GM12878 (cell line): Measurements from ENCODE around the gene ZNF710. TPM values are rescaled to one million over a fixed set of nuclear protein-coding genes. Genes with fewer than 3 reads are reported as not detected.

Experiments
- BACH1 ChIP-seq: fragments of 450-650 bp; IDR thresholded peaks from 2 replicates; pipeline ENCODE4 v1.6.1; 2017; ENCODE audit warnings: mild to moderate bottlenecking, borderline replicate concordance
- CREB1 ChIP-seq: IDR thresholded peaks from 2 replicates; pipeline ENCODE4 v1.6.1; 2012; ENCODE audit warnings: low read depth, mild to moderate bottlenecking, inconsistent platforms
- EED ChIP-seq: sonication (generic); IDR thresholded peaks from 2 replicates; pipeline ENCODE4 v1.6.1; 2016; ENCODE audit warnings: antibody characterized with exemption, low read depth
- HDAC6 ChIP-seq: fragments of 200-600 bp; sonication (generic); IDR thresholded peaks from one replicate; pipeline ENCODE4 v1.8.0; 2017; ENCODE audit warnings: antibody characterized with exemption; ENCODE audit not compliant: unreplicated experiment
- IKZF1 ChIP-seq: fragments of 450-650 bp; conservative IDR thresholded peaks from 2 replicates; pipeline ENCODE4 v1.6.1; 2017; ENCODE audit warnings: antibody characterized with exemption, mild to moderate bottlenecking
- JUNB ChIP-seq: IDR thresholded peaks from 2 replicates; pipeline ENCODE4 v1.6.1; 2016; ENCODE audit warnings: antibody characterized with exemption, mild to moderate bottlenecking
- KLF5 ChIP-seq: fragments of 450-650 bp; IDR thresholded peaks from 2 replicates; pipeline ENCODE4 v1.6.1; 2014; ENCODE audit warnings: mild to moderate bottlenecking; ENCODE audit not compliant: partially characterized antibody
- MEF2A ChIP-seq: IDR thresholded peaks from 2 replicates; pipeline ENCODE4 v1.6.1; 2011; ENCODE audit warnings: low read depth, mild to moderate bottlenecking, low read length, moderate library complexity; ENCODE audit not compliant: insufficient read depth
- MEF2B ChIP-seq: fragments of 450-650 bp; IDR thresholded peaks from 2 replicates; pipeline ENCODE4 v1.6.1; 2018; ENCODE audit warnings: mild to moderate bottlenecking, moderate library complexity; ENCODE audit not compliant: partially characterized antibody, poor library complexity, severe bottlenecking
- NBN ChIP-seq: fragments of 450-650 bp; IDR thresholded peaks from 2 replicates; pipeline ENCODE4 v1.6.1; 2016
- NFIC ChIP-seq: IDR thresholded peaks from 2 replicates; pipeline ENCODE4 v1.6.1; 2012; ENCODE audit warnings: low read depth, mild to moderate bottlenecking, inconsistent platforms, low read length, moderate library complexity
- NRF1 ChIP-seq: conservative IDR thresholded peaks from 2 replicates; pipeline ENCODE4 v1.6.1; 2011; ENCODE audit warnings: mild to moderate bottlenecking, low read depth, low read length, improper control_type of control experiment
- RCOR1 ChIP-seq: conservative IDR thresholded peaks from 2 replicates; pipeline ENCODE4 v1.6.1; 2012; ENCODE audit warnings: low read depth, low read length, improper control_type of control experiment
- SMAD5 ChIP-seq: IDR thresholded peaks from 2 replicates; pipeline ENCODE4 v1.6.1; 2016; ENCODE audit warnings: antibody characterized with exemption, low read depth
- SRF ChIP-seq, 2 experiments: IDR thresholded peaks; 2 replicates each; pipeline ENCODE4 v1.6.1; 2011; ENCODE audit warnings: low read depth in 2 of 2, low read length in 2 of 2, mild to moderate bottlenecking in 1 of 2, moderate library complexity in 1 of 2
- ZNF274 ChIP-seq: IDR thresholded peaks from one replicate; pipeline ENCODE4 v1.8.0; 2011; ENCODE audit not compliant: insufficient read length, insufficient read depth
- ZZZ3 ChIP-seq: IDR thresholded peaks from 2 replicates; pipeline ENCODE4 v1.6.1; 2011; ENCODE audit warnings: low read depth; ENCODE audit not compliant: control insufficient read depth, insufficient read length
- polyA plus RNA-seq, 11 experiments: library from polyadenylated mRNA; depleted of rRNA in 4 of 11; unstranded in 6 of 11; stranded (reverse) in 5 of 11; fragments of >200 nt; fragmentation: Nextera tagmentation in 4 of 11; fragmentation: Illumina TruSeq in 1 of 11; extraction: Ambion mirVana in 4 of 11; extraction: Trizol in 1 of 11; gene quantifications; 1 replicate in 1 of 11; 2 replicates in 10 of 11; pipeline versions ENCODE4 v1.2.1 to v1.2.3, GENCODE V29; 2011 to 2016; ENCODE audit warnings: inconsistent platforms in 2 of 11, missing spikeins in 2 of 11, low read depth in 1 of 11
- total RNA-seq, 4 experiments: library from RNA; depleted of rRNA in 3 of 4; stranded (reverse); fragments of >200 nt in 3 of 4; fragmentation: Illumina TruSeq in 1 of 4; extraction: Trizol in 1 of 4; gene quantifications; 2 replicates each; pipeline versions ENCODE4 v1.2.1 to v1.2.3, GENCODE V29; 2013 to 2021
- TF ChIP-seq, protein P1 (sequence below): fragments of 450-650 bp; formaldehyde crosslinking; IDR thresholded peaks from 2 replicates; pipeline ENCODE4 v1.5.0; 2022; ENCODE audit warnings: mild to moderate bottlenecking, missing genetic modification characterization
- TF ChIP-seq, protein P2 (sequence below): fragments of 450-650 bp; formaldehyde crosslinking; IDR thresholded peaks from 2 replicates; pipeline ENCODE4 v1.4.0; 2020; ENCODE audit warnings: mild to moderate bottlenecking, moderate library complexity
- TF ChIP-seq, protein P3 (sequence below): fragments of 450-650 bp; formaldehyde crosslinking; IDR thresholded peaks from 2 replicates; pipeline ENCODE4 v1.4.0; 2022; ENCODE audit warnings: mild to moderate bottlenecking, moderate library complexity

The ZNF710 gene
- total and polyA plus RNA-seq, 10 of the 15 experiments (the other 5 are each of a cell fraction or from before 2014, with no cell fraction given) = 1.4 to 43.5 (median 9.8) TPM

DNA sequence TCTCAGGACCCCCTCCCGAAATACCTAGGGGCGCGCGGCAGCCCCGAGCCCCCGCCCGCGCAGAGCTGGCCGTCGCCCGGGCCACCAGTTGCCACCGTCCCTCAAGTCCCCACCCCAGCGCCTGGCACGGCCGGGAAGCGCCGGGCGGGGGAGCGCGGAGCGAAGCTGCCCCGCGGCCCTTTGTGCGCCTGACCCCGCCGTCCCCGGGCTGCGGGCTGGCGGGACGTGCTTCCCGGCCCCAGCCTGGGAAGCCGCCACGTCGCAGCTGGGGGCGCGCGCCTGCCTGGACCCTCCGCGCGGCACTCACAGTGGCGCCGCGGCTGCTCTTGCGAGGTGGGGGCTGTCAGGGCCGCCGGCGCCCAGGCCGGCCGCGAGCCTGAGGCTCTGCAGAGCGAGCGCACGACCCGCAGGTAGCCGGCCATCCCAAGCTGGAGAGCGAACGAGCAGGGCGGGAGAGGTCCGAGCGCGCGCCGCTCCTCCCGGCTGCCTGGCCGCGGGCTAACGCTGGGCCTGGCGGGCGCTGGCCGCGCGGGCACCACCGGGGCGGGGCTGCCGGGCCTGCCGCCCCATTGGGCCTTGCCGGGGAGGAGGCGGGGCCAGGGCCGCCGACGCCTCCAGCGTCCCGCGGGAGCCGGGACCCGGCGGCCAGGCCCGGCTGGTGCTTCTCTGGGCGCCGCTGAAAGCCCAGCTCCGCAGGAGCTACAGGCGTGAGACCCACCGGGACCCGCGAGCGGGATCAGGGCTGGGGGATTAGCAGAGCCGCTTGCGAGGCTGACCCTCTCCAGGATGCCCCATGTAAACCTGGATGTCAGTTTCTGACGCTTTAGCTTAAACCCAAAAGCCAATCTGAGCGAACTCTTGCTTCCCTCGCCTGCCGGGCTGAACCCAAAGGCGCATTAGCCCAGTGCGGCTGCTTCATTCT lies 101.1 kb downstream of the ZNF710 start, which contains the start of gene IDH2 (continued):
- TF ChIP-seq ZZZ3 (no peak), MEF2A (no peak), JUNB (no peak), EED (no peak), NFIC (no peak), NBN (no peak), KLF5 (no peak), HDAC6 (no peak), RCOR1 (no peak), IKZF1 (peak; percentile 74), ZNF274 (no peak), CREB1 (no peak), SMAD5 (0 out of 2 replicates have a peak, but pooled peaks have one; percentile 27), SRF (IDR thresholded peaks at IDR 0.05; ENCODE audit: low read depth in 2 of 2, low read length in 2 of 2) (0 out of 4 replicates have a peak, but pooled peaks of 1 of the 2 experiments have one; percentile 36), MEF2B (no peak), NRF1 (no peak), BACH1 (peak; percentile 47; the same call in 1 of the 2 replicates)
- TF ChIP-seq, protein P1, sequence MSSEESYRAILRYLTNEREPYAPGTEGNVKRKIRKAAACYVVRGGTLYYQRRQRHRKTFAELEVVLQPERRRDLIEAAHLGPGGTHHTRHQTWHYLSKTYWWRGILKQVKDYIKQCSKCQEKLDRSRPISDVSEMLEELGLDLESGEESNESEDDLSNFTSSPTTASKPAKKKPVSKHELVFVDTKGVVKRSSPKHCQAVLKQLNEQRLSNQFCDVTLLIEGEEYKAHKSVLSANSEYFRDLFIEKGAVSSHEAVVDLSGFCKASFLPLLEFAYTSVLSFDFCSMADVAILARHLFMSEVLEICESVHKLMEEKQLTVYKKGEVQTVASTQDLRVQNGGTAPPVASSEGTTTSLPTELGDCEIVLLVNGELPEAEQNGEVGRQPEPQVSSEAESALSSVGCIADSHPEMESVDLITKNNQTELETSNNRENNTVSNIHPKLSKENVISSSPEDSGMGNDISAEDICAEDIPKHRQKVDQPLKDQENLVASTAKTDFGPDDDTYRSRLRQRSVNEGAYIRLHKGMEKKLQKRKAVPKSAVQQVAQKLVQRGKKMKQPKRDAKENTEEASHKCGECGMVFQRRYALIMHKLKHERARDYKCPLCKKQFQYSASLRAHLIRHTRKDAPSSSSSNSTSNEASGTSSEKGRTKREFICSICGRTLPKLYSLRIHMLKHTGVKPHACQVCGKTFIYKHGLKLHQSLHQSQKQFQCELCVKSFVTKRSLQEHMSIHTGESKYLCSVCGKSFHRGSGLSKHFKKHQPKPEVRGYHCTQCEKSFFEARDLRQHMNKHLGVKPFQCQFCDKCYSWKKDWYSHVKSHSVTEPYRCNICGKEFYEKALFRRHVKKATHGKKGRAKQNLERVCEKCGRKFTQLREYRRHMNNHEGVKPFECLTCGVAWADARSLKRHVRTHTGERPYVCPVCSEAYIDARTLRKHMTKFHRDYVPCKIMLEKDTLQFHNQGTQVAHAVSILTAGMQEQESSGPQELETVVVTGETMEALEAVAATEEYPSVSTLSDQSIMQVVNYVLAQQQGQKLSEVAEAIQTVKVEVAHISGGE (CRISPR knock-in tag) = no peak
- TF ChIP-seq, protein P2, sequence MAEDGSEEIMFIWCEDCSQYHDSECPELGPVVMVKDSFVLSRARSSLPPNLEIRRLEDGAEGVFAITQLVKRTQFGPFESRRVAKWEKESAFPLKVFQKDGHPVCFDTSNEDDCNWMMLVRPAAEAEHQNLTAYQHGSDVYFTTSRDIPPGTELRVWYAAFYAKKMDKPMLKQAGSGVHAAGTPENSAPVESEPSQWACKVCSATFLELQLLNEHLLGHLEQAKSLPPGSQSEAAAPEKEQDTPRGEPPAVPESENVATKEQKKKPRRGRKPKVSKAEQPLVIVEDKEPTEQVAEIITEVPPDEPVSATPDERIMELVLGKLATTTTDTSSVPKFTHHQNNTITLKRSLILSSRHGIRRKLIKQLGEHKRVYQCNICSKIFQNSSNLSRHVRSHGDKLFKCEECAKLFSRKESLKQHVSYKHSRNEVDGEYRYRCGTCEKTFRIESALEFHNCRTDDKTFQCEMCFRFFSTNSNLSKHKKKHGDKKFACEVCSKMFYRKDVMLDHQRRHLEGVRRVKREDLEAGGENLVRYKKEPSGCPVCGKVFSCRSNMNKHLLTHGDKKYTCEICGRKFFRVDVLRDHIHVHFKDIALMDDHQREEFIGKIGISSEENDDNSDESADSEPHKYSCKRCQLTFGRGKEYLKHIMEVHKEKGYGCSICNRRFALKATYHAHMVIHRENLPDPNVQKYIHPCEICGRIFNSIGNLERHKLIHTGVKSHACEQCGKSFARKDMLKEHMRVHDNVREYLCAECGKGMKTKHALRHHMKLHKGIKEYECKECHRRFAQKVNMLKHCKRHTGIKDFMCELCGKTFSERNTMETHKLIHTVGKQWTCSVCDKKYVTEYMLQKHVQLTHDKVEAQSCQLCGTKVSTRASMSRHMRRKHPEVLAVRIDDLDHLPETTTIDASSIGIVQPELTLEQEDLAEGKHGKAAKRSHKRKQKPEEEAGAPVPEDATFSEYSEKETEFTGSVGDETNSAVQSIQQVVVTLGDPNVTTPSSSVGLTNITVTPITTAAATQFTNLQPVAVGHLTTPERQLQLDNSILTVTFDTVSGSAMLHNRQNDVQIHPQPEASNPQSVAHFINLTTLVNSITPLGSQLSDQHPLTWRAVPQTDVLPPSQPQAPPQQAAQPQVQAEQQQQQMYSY (CRISPR knock-in tag) = no peak
- TF ChIP-seq, protein P3, sequence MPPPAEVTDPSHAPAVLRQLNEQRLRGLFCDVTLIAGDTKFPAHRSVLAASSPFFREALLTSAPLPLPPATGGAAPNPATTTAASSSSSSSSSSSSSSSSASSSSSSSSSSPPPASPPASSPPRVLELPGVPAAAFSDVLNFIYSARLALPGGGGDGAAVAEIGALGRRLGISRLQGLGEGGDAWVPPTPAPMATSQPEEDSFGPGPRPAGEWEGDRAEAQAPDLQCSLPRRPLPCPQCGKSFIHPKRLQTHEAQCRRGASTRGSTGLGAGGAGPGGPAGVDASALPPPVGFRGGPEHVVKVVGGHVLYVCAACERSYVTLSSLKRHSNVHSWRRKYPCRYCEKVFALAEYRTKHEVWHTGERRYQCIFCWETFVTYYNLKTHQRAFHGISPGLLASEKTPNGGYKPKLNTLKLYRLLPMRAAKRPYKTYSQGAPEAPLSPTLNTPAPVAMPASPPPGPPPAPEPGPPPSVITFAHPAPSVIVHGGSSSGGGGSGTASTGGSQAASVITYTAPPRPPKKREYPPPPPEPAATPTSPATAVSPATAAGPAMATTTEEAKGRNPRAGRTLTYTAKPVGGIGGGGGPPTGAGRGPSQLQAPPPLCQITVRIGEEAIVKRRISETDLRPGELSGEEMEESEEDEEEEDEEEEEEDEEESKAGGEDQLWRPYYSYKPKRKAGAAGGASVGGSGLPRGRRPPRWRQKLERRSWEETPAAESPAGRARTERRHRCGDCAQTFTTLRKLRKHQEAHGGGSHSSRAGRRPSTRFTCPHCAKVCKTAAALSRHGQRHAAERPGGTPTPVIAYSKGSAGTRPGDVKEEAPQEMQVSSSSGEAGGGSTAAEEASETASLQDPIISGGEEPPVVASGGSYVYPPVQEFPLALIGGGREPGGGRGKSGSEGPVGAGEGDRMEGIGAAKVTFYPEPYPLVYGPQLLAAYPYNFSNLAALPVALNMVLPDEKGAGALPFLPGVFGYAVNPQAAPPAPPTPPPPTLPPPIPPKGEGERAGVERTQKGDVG (CRISPR knock-in tag) = no peak
